ENCODE results near the gene PPFIA1. TPM values are rescaled to one million over a fixed set of nuclear protein-coding genes. Genes with fewer than 3 reads are reported as not detected.

The PPFIA1 gene
- total RNA-seq, 2 experiments from 2014 or later: 29.5 to 30.9 TPM

DNA sequence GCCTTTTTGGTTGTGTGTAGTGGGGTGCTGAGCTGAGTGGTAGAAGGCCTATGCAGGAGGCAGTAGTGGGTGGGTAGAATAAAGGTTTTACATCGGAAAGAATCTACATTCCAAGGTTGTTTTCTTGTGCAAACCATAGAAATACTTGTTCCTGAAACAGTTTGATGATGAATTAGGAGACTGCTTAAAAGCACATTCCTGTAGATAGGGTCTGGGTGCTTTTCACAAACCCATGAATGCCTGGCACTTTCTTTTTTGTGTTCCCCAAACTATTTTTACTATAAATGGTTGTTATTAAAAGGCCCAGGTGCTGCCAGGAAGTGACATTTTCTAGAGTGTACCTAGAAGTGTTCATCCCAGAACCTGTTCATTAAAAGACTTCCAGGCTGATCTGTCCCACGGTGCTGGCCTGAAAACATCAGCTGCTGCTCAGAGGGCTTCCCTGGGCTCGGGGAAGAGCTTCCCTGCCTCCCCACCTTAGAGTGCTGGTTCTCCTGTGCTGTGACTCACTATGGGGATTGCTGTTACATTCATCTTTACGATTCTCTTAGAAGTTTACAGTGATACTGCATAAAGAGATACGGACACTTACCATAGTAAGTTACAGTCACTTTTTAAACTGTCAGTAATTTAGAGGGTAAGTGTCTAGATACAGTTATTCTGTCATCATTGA, 27.9 kb downstream of the PPFIA1 start:
- no peak overlapping the region for H3K4me3 Mint-ChIP-seq
- peaks cover 13% of the 10 kb centered on the region for H3K36me3 Mint-ChIP-seq
- H3K27ac Mint-ChIP-seq: no peak overlapping the region

DNA sequence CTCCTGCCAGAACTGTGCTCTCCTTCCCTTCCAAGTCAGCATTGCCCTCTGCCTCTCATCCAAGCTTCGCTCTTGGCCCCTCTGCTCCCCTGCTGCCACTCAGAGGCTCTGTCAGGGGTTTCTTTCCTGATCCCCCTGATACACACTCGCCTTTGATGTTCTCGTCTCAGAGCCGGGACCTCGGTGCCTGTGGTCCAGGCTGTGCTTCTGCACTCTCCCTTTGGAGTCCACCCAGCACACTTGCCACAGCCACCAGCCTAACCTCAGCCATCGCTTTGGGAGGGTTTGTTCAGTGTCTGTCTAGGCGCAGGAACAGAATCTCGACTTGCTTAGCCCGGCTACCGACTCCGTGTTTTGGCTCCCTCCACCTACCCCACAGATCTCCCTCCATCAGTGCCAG, 29.1 kb downstream of the PPFIA1 start:
- no peaks in the 10 kb centered on the region for H3K9me3 Mint-ChIP-seq
- H3K4me3 Mint-ChIP-seq: no peak overlapping the region
- H3K27ac Mint-ChIP-seq: no peak overlapping the region
- H3K27me3 Mint-ChIP-seq: no peaks in the 10 kb centered on the region
- no peaks in the 10 kb centered on the region for H3K4me1 Mint-ChIP-seq
- no peak for DNase-seq
- H3K36me3 Mint-ChIP-seq: peaks cover 7% of the 10 kb centered on the region

More for the DNA sequence above, 27.9 kb downstream of the PPFIA1 start:
- H3K27me3 Mint-ChIP-seq: no peaks in the 10 kb centered on the region
- H3K9me3 Mint-ChIP-seq: no peaks in the 10 kb centered on the region
- no peak for DNase-seq
- H3K4me1 Mint-ChIP-seq: no peaks in the 10 kb centered on the region

DNA sequence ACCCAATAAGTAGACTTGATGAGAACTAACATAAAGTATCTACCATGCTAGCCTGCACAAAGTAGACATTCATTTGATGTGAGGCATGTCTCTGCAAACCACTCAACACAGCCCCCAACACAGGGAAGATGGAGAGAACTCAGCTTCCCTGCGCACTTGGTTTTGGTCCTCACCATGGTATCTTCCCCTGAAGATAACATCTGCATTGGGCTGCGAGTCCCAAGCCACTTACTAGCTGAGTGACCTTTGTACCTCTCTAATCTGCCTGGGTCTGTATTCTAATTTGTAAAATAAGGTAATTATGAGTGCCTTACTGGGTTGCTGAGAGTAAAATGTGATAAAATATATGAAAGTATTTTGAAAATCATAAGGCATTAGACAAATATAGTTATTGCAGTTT, 30.7 kb downstream of the PPFIA1 start:
- Mint-ChIP-seq H3K27me3 (no peaks in the 10 kb centered on the region), H3K4me3 (no peak overlapping the region), H3K27ac (no peak overlapping the region), H3K36me3 (peaks cover 9% of the 10 kb centered on the region), H3K4me1 (peaks cover 2% of the 10 kb centered on the region), H3K9me3 (no peaks in the 10 kb centered on the region)
- DNase-seq: no peak

DNA sequence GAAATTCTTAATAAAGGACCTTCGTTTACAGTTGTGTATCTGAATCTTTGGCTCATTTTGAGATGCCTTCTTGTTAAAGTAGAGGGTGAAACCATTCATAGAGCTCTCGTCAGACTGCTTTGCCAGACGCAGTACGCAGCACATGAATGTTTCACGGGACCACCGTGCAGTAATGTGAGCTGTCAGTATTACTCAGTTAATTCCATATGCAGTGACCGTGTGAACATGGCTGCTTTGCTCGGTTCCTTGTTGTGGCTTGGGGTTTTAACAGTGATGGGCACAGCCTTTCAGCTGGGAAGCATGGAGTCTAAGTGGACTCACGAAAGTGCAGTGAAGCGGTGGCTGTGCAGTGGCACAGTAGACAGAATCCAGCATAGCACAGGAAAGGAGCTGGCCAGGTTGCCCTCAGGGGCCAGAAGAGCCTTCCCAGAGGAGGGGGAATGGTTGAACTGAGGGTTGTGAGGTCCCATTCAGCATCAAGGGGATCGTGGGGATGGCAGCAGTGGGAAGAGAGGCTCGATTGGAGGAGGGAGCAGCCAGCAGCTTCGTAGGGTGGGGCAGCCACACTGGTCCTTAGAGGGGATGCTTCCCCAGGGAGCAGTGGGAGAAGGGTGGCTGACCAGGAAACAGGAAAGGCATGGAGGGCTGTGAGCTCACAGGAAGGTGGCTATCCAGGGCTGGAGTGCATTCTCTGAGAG, 31.4 kb downstream of the PPFIA1 start:
- DNase-seq: no peak
- no peak overlapping the region for H3K27ac Mint-ChIP-seq
- peaks cover 2% of the 10 kb centered on the region for H3K4me1 Mint-ChIP-seq
- peaks cover 9% of the 10 kb centered on the region for H3K36me3 Mint-ChIP-seq
- H3K27me3 Mint-ChIP-seq: no peaks in the 10 kb centered on the region
- peak overlapping the region; percentile 33 for H3K4me3 Mint-ChIP-seq
- H3K9me3 Mint-ChIP-seq: no peaks in the 10 kb centered on the region

DNA sequence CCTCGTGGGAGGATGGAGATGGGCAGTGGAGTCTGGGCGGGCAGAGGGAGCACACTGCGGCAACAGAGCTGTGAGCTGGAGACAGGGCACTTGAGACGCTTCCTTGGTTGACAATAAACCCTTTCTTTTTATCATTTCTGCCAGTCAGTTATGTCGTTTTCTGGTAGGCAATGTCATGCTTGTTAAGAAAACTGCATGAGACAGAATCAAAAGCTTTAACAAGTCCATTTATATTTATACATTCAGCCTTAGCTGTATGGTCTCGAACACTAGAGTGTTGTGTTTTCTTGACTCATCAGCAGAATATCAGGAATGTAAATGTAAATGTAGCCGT, 31.9 kb downstream of the PPFIA1 start:
- H3K27ac Mint-ChIP-seq: no peak overlapping the region
- H3K4me1 Mint-ChIP-seq: peaks cover 2% of the 10 kb centered on the region
- H3K36me3 Mint-ChIP-seq: peaks cover 9% of the 10 kb centered on the region
- H3K9me3 Mint-ChIP-seq: no peaks in the 10 kb centered on the region
- peak overlapping the region; percentile 33 for H3K4me3 Mint-ChIP-seq
- DNase-seq: no peak
- no peaks in the 10 kb centered on the region for H3K27me3 Mint-ChIP-seq

DNA sequence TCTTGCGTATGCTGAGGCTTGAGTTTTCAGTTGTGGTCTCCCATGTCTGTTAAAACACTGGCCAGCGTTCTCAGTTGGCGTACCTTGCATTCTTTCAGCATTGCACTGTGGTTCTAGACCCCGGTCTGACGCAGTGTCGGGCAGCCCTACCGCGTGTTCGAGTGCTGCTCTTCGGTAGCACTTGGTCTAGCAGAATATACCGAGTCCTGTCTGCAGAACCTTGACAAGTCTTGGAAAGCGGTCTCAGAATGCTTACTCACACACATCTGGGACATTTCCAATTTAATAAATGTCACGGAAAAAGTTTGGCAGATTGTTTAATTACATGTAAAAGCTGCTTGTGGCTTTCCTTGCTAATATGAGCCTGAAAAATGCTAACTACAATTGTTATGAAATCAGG, 32.6 kb downstream of the PPFIA1 start:
- H3K27me3 Mint-ChIP-seq: no peaks in the 10 kb centered on the region
- no peaks in the 10 kb centered on the region for H3K9me3 Mint-ChIP-seq
- no peak overlapping the region for H3K4me3 Mint-ChIP-seq
- peaks cover 9% of the 10 kb centered on the region for H3K36me3 Mint-ChIP-seq
- no peak overlapping the region for H3K27ac Mint-ChIP-seq
- peaks cover 2% of the 10 kb centered on the region for H3K4me1 Mint-ChIP-seq
- no peak for DNase-seq

DNA sequence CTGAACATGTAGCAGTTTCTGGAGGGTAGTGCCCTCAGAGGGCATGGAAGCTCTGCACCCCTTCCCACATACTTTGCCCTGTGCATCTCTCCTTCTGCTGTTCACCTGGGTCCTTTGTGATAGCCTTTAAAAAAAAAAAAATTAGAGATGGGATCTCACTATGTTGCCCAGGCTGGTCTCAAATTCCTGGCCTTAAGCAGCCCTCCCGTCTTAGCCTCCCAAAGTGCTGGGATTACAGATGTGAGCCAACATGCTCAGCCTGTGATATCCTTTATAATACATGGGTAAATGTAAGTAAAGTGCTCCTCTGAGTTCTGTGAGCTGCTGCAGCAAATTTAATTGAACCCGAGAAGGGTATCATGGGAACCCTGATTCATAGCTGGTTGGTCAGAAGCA, 33.7 kb downstream of the PPFIA1 start:
- DNase-seq: no peak
- Mint-ChIP-seq H3K27ac (no peak overlapping the region), H3K27me3 (no peaks in the 10 kb centered on the region), H3K9me3 (no peaks in the 10 kb centered on the region), H3K36me3 (peaks cover 12% of the 10 kb centered on the region), H3K4me1 (peaks cover 2% of the 10 kb centered on the region), H3K4me3 (no peak overlapping the region)

DNA sequence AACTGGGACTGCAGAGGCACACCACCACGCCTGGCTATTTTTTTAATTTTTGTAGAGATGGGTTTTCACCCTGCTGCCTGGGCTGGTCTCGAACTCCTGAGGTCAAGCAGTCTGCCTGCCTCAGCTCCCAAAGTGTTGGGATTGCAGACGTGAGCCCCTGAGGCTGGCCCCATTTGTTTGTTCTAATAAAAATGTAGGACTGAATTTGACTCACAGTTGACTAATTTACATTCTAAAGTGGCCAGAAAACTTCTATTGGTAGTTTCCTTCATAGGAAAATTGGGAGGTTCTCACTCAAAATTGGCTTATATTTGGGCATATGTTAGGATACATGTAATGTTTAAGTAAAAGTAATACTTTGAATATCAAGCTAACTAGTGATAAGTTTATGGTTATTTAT, 35.0 kb downstream of the PPFIA1 start:
- Mint-ChIP-seq H3K4me1 (peaks cover 2% of the 10 kb centered on the region), H3K27ac (no peak overlapping the region), H3K4me3 (no peak overlapping the region), H3K27me3 (no peaks in the 10 kb centered on the region), H3K9me3 (no peaks in the 10 kb centered on the region), H3K36me3 (peaks cover 12% of the 10 kb centered on the region)
- DNase-seq: no peak

DNA sequence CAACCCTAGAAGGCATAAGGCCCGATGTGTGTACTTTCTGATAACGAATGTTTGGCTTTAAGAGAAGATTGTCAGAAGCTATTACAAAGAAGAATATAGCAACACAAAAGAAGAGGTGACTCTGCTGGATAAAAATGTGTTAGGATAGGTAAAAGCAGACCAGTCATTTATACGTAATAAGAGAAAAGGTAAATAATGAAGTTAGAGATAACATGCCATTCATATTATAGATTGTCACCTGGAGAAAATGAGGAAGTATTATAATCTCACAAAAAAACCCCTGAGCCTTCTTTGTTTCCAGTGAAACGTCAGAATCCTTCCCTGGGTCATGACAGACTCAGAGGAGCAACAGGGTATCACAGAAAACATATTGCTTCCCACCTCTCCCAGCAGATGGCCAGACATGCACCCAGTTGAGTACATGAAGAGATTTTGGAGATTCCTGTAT, 36.1 kb downstream of the PPFIA1 start:
- DNase-seq: no peak
- Mint-ChIP-seq H3K9me3 (no peaks in the 10 kb centered on the region), H3K27ac (no peak overlapping the region), H3K4me3 (no peak overlapping the region), H3K27me3 (no peaks in the 10 kb centered on the region), H3K36me3 (peaks cover 18% of the 10 kb centered on the region), H3K4me1 (peaks cover 4% of the 10 kb centered on the region)

DNA sequence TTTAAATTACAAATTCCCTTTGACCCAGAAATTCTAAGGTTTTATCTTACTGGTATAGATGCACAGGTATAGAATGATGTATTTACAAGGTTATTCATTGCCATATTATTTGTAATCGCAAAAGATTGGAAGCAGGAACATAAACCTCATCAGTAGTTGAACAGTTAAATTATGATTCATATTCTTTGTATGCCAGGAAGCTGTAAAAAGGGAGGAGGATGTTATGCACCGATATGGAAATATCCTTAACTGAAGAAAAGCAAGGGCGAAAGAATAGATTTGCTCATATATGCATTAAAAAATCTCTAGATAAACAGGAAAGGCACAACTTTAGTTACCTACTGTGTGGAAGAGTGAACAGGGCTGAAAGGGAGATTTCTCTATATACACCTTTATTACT, 36.7 kb downstream of the PPFIA1 start:
- peaks cover 14% of the 10 kb centered on the region for H3K36me3 Mint-ChIP-seq
- H3K4me1 Mint-ChIP-seq: peaks cover 4% of the 10 kb centered on the region
- no peak overlapping the region for H3K4me3 Mint-ChIP-seq
- no peaks in the 10 kb centered on the region for H3K27me3 Mint-ChIP-seq
- H3K9me3 Mint-ChIP-seq: no peaks in the 10 kb centered on the region
- no peak for DNase-seq
- H3K27ac Mint-ChIP-seq: no peak overlapping the region

DNA sequence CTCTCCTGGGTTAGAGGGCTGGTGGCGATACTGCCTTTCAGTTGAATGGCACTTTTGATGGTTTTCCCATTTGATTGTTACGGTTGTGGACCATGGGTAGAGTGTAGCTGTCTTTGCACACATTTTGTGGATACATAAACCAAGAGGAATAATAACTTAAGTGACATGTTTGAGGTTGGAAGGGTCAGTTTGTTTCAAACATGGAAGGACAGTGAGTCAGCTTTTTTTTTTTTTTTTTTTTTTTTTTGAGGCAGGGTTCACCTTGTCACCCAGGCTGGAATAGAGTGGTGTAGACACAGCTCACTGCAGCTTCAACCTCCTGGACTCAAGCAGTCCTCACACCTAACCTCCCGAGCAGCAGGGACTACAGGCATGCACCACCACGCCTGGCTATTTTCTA, 41.1 kb downstream of the PPFIA1 start:
- Mint-ChIP-seq H3K4me1 (peaks cover 6% of the 10 kb centered on the region), H3K36me3 (peaks cover 23% of the 10 kb centered on the region), H3K27me3 (no peaks in the 10 kb centered on the region), H3K4me3 (no peak overlapping the region), H3K27ac (no peak overlapping the region), H3K9me3 (no peaks in the 10 kb centered on the region)
- no peak for DNase-seq

DNA sequence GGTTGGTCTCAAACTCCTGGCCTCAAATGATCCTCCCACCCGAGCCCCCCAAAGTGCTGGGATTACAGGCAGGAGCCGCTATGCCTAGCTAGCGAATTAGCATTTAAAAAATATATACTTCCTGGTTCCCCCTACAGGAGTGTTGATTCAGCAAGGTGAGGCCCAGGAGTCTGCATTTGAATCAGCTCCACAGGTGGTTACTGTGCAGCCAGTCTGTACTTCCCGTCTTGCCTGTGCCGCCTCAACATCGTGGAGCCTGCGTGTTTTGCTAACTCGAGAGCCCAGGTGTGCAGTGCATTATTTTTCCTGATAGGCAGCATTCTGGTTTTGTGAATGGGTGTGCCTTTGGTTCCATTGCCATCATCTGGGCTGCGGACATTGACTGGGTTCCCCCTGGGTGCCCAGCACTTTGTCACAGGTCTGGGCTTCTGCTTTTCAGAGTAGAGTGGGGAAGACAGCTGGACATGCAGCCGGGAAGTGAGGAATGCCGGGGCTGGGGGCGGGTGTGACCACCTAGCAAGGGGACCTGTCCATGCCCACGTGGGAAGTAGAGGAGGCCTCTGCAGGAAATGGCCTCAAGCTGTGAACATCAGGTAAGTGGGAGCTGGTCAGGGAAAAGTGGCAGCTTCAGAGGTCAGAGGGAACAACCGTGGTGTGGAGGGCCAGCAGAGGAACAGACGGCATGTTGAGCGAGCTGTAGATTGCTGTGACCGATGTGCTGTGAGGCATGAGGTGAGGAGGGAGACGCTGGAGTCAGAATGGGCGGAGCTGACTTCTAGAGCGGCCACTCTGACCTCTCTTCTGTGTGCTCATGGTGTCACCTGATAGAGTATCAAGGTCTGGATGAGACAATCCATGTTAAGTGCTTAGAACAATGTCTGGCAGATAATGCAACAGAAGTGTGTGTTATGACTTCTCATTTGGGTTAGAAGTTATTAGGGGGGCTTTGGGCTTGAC, 42.2 kb downstream of the PPFIA1 start:
- H3K27ac Mint-ChIP-seq: no peak overlapping the region
- no peak overlapping the region for H3K4me3 Mint-ChIP-seq

DNA sequence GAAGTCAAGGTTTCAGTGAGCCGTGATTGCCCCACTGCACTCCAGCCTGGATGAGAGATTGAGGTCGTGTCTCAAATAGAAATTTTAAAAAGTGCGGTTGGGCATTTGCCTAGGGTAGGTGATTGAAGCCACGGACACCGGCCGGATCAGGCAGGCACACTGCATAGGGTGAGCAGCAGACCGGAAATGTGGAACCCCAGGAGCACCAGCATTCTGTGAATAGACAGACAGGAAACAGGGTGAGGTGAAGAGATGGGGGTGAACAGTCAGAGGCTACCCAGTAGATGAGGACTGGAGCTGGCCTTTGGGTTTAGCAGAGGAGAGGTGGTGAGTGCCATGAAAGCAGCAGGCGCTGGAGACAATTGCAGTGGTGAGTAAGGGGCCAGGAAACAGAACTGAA, 43.5 kb downstream of the PPFIA1 start:
- peaks cover 6% of the 10 kb centered on the region for H3K4me1 Mint-ChIP-seq
- H3K27me3 Mint-ChIP-seq: no peaks in the 10 kb centered on the region
- H3K9me3 Mint-ChIP-seq: no peaks in the 10 kb centered on the region
- H3K27ac Mint-ChIP-seq: no peak overlapping the region
- no peak for DNase-seq
- H3K36me3 Mint-ChIP-seq: peaks cover 20% of the 10 kb centered on the region
- H3K4me3 Mint-ChIP-seq: no peak overlapping the region

More for the DNA sequence above, 42.2 kb downstream of the PPFIA1 start:
- Mint-ChIP-seq H3K9me3 (no peaks in the 10 kb centered on the region), H3K36me3 (peaks cover 23% of the 10 kb centered on the region), H3K4me1 (peaks cover 6% of the 10 kb centered on the region), H3K27me3 (no peaks in the 10 kb centered on the region)
- no peak for DNase-seq

DNA sequence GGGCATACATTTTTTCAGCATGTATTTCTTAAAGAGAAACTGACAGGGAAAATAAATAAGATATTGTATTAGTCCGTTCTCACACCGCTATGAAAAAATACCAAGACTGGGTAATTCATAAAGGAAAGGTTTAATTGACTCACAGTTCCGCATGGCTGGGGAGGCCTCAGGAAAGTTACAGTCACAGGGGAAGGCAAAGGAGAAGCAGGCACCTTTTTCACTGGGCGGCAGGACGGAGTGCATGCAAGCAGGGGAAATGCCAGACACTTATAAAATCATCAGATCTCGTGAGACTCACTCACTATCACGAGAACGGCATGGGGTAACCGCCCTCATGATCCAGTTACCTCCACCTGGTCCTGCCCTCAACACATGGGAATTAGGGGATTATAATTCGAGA, 44.2 kb downstream of the PPFIA1 start:
- no peaks in the 10 kb centered on the region for H3K27me3 Mint-ChIP-seq
- no peak overlapping the region for H3K4me3 Mint-ChIP-seq
- no peak for DNase-seq
- H3K9me3 Mint-ChIP-seq: no peaks in the 10 kb centered on the region
- peaks cover 6% of the 10 kb centered on the region for H3K4me1 Mint-ChIP-seq
- no peak overlapping the region for H3K27ac Mint-ChIP-seq
- peaks cover 17% of the 10 kb centered on the region for H3K36me3 Mint-ChIP-seq

DNA sequence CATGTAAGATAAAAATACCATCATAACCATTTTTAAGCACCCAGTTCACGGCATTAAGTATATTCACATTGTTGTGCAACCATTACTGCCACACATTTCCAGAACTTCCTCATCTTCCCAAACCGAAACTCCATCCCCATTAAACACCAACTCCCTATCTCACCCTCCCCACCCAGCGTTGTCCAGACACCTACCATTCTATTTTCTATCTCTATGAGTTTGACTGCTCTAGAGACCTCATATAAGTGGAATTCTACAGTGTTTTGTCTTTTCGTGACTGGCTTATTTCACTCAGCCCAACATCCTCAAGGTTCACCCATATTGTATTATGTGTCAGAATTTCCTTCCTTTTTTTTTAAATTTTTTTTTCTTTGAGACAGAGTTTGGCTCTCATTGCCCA, 45.2 kb downstream of the PPFIA1 start:
- Mint-ChIP-seq H3K27ac (no peak overlapping the region), H3K27me3 (no peaks in the 10 kb centered on the region), H3K36me3 (peaks cover 16% of the 10 kb centered on the region), H3K9me3 (no peaks in the 10 kb centered on the region), H3K4me3 (no peak overlapping the region), H3K4me1 (peaks cover 6% of the 10 kb centered on the region)
- DNase-seq: no peak
